H1 (cell line): ENCODE measurements around the gene CIAO3. TPM values are rescaled to one million over a fixed set of nuclear protein-coding genes. Genes with fewer than 3 reads are reported as not detected.

Source experiments
- CTCF ChIA-PET: fragments of 300-600 bp; sonication (Branson Sonifier 250); formaldehyde crosslinking; loops from one replicate; lab custom pipeline; 2021; ENCODE audit not compliant: partially characterized antibody; lab: Charles Lee
- POLR2A ChIA-PET: fragments of 300-600 bp; sonication (Branson Sonifier 250); formaldehyde crosslinking; loops from one replicate; lab custom pipeline; 2021; ENCODE audit warnings: inconsistent platforms; ENCODE audit not compliant: partially characterized antibody; lab: Charles Lee
- DNase-seq, 2 experiments: peaks; one replicate each; pipeline versions ENCODE4 v3.0.0 to v3.0.0-alpha.2; 2010 to 2022; ENCODE audit warnings: low spot score in 2 of 2, low read depth in 1 of 2, mixed read lengths in 1 of 2
- FAIRE-seq: peaks from 2 replicates; lab custom pipeline; 2011; peaks lifted over from hg19 to GRCh38; lab: Jason Lieb, UNC
- H2AFZ ChIP-seq: 2 replicates; pipeline ENCODE4 v1.8.1; 2012; ENCODE audit warnings: low read length, inconsistent platforms
- H2AK5ac ChIP-seq: 2 replicates; pipeline ENCODE4 v1.6.1; 2013; ENCODE audit warnings: low read depth, low read length
- H2BK120ac ChIP-seq: replicated peaks from 2 replicates; pipeline ENCODE3; 2013; ENCODE audit warnings: low read depth, low read length, inconsistent platforms
- H2BK12ac ChIP-seq: 2 replicates; pipeline ENCODE4 v1.6.1; 2013; ENCODE audit warnings: low read depth, low read length
- H2BK15ac ChIP-seq: 2 replicates; pipeline ENCODE4 v1.6.1; 2013; ENCODE audit warnings: low read length
- H2BK20ac ChIP-seq: 2 replicates; pipeline ENCODE4 v1.6.1; 2013; ENCODE audit warnings: low read length
- H2BK5ac ChIP-seq: 2 replicates; pipeline ENCODE4 v1.6.1; 2013; ENCODE audit warnings: low read depth, low read length
- H3K14ac ChIP-seq: 2 replicates; pipeline ENCODE4 v1.6.1; 2013; ENCODE audit warnings: inconsistent platforms; ENCODE audit not compliant: insufficient read length
- H3K18ac ChIP-seq: 2 replicates; pipeline ENCODE4 v1.6.1; 2013; ENCODE audit warnings: low read length; ENCODE audit errors: extremely low read depth
- H3K23ac ChIP-seq: 2 replicates; pipeline ENCODE4 v1.6.1; 2013; ENCODE audit warnings: inconsistent platforms; ENCODE audit not compliant: insufficient read length
- H3K23me2 ChIP-seq: 2 replicates; pipeline ENCODE4 v1.6.1; 2013; ENCODE audit warnings: low read depth, low read length
- H3K27ac ChIP-seq: 2 replicates; pipeline ENCODE4 v1.6.1; 2011; ENCODE audit warnings: low read depth, low read length, inconsistent platforms
- H3K27me3 ChIP-seq, 4 experiments: replicated peaks in 1 of 4; 1 replicate in 1 of 4; 2 replicates in 3 of 4; pipeline versions ENCODE4 v1.6.1 to v1.8.1; 2011 to 2013; ENCODE audit warnings: low read length in 3 of 4, mild to moderate bottlenecking in 3 of 4, inconsistent platforms in 2 of 4, mixed read lengths in 2 of 4, moderate library complexity in 1 of 4; ENCODE audit not compliant: control insufficient read depth in 3 of 4, insufficient read depth in 3 of 4; ENCODE audit errors: extremely low read depth in 1 of 4
- H3K36me3 ChIP-seq, 4 experiments: 2 replicates each; pipeline versions ENCODE4 v1.6.1 to v1.8.1; 2011 to 2013; ENCODE audit warnings: mild to moderate bottlenecking in 4 of 4, low read length in 3 of 4, moderate library complexity in 2 of 4, control low read depth in 1 of 4, inconsistent platforms in 1 of 4; ENCODE audit not compliant: insufficient read depth in 4 of 4, control insufficient read depth in 2 of 4
- H3K4ac ChIP-seq: replicated peaks from 2 replicates; pipeline ENCODE3; 2013; ENCODE audit warnings: low read length, low read depth, mixed read lengths, inconsistent platforms; ENCODE audit not compliant: insufficient read length
- H3K4me1 ChIP-seq, 4 experiments: replicated peaks in 1 of 4; 1 replicate in 1 of 4; 2 replicates in 3 of 4; pipeline versions ENCODE4 v1.6.1 to v1.8.1; 2011 to 2013; ENCODE audit warnings: low read length in 3 of 4, inconsistent platforms in 2 of 4, mixed read lengths in 1 of 4; ENCODE audit not compliant: insufficient read depth in 4 of 4, control insufficient read depth in 3 of 4
- H3K4me2 ChIP-seq, 2 experiments: 2 replicates each; pipeline versions ENCODE4 v1.6.1 to v1.8.1; 2011 to 2013; ENCODE audit warnings: low read depth in 2 of 2, low read length in 2 of 2, control low read depth in 1 of 2, inconsistent platforms in 1 of 2, mild to moderate bottlenecking in 1 of 2; ENCODE audit not compliant: insufficient read depth in 1 of 2
- H3K4me3 ChIP-seq, 4 experiments: fragments of 200-600, 300-600 bp in 1 of 4; sonication (generic), shearing (Covaris generic), sonication (Bioruptor Twin) in 1 of 4; 2 replicates each; pipeline versions ENCODE4 v1.5.1 to v1.8.1; 2011 to 2016; ENCODE audit warnings: low read length in 4 of 4, low read depth in 3 of 4, control low read depth in 2 of 4, inconsistent platforms in 2 of 4, mild to moderate bottlenecking in 2 of 4, mixed read lengths in 1 of 4, moderate library complexity in 1 of 4; ENCODE audit not compliant: insufficient read depth in 2 of 4; ENCODE audit errors: extremely low read depth in 1 of 4
- H3K56ac ChIP-seq: replicated peaks from 2 replicates; pipeline ENCODE3; 2013; ENCODE audit warnings: low read depth, mild to moderate bottlenecking, mixed read lengths, low read length, inconsistent platforms; ENCODE audit not compliant: insufficient read length
- H3K79me1 ChIP-seq: 2 replicates; pipeline ENCODE4 v1.6.1; 2013; ENCODE audit warnings: low read depth, low read length, control low read depth
- H3K79me2 ChIP-seq, 2 experiments: 2 replicates each; pipeline versions ENCODE4 v1.6.1 to v1.8.1; 2012 to 2013; ENCODE audit warnings: low read length in 2 of 2, mild to moderate bottlenecking in 2 of 2, inconsistent platforms in 1 of 2; ENCODE audit not compliant: insufficient read depth in 2 of 2, control insufficient read depth in 1 of 2
- H3K9ac ChIP-seq, 4 experiments: replicated peaks in 1 of 4; 1 replicate in 1 of 4; 2 replicates in 3 of 4; pipeline versions ENCODE4 v1.6.1 to v1.8.1; 2011 to 2013; ENCODE audit warnings: low read depth in 3 of 4, low read length in 3 of 4, control low read depth in 2 of 4, mild to moderate bottlenecking in 2 of 4, moderate library complexity in 2 of 4, inconsistent platforms in 1 of 4; ENCODE audit errors: extremely low read depth in 1 of 4
- H3K9me3 ChIP-seq, 2 experiments: 2 replicates each; pipeline versions ENCODE4 v1.6.1 to v1.8.1; 2012 to 2013; ENCODE audit warnings: mild to moderate bottlenecking in 2 of 2, moderate library complexity in 2 of 2, control low read depth in 1 of 2, inconsistent platforms in 1 of 2, low read depth in 1 of 2, low read length in 1 of 2, mixed read lengths in 1 of 2; ENCODE audit not compliant: insufficient read depth in 2 of 2
- H4K20me1 ChIP-seq, 2 experiments: replicated peaks in 1 of 2; 2 replicates each; pipeline versions ENCODE3 to v1.8.1; 2011 to 2013; ENCODE audit warnings: inconsistent platforms in 2 of 2, low read length in 2 of 2, mild to moderate bottlenecking in 1 of 2; ENCODE audit not compliant: insufficient read depth in 2 of 2, control insufficient read depth in 1 of 2
- H4K5ac ChIP-seq: 2 replicates; pipeline ENCODE4 v1.6.1; 2013; ENCODE audit warnings: low read length, low read depth, mixed read lengths, inconsistent platforms; ENCODE audit not compliant: insufficient read length
- H4K8ac ChIP-seq: 2 replicates; pipeline ENCODE4 v1.8.0; 2013; ENCODE audit warnings: mild to moderate bottlenecking, moderate library complexity, low read length, inconsistent platforms; ENCODE audit not compliant: insufficient read depth; ENCODE audit errors: extremely low read depth
- H4K91ac ChIP-seq: replicated peaks from 2 replicates; pipeline ENCODE3; 2013; ENCODE audit warnings: low read length, mixed read lengths, inconsistent platforms; ENCODE audit not compliant: insufficient read length
- HDAC6 ChIP-seq: IDR thresholded peaks from one replicate; pipeline ENCODE4 v1.7.1; 2012; ENCODE audit warnings: low read depth, mild to moderate bottlenecking, inconsistent platforms, low read length, moderate library complexity
- JUN ChIP-seq: IDR thresholded peaks from 2 replicates; pipeline ENCODE4 v1.6.1; 2011; ENCODE audit warnings: low read depth, mild to moderate bottlenecking, improper control_type of control experiment, low read length
- KDM1A ChIP-seq: fragments of 200-600, 300-600 bp; sonication (generic); IDR thresholded peaks from 2 replicates; pipeline ENCODE4 v1.7.1; 2016; ENCODE audit warnings: mild to moderate bottlenecking, low read length, borderline replicate concordance
- NANOG ChIP-seq: IDR thresholded peaks from 2 replicates; pipeline ENCODE4 v1.6.1; 2011; ENCODE audit warnings: low read length, low read depth, mild to moderate bottlenecking, inconsistent platforms; ENCODE audit not compliant: insufficient read depth, poor library complexity, severe bottlenecking
- NRF1 ChIP-seq: IDR thresholded peaks from 2 replicates; pipeline ENCODE4 v1.6.1; 2011; ENCODE audit warnings: mild to moderate bottlenecking, low read depth, low read length, improper control_type of control experiment
- SIN3A ChIP-seq, 2 experiments: IDR thresholded peaks in 1 of 2; conservative IDR thresholded peaks in 1 of 2; 2 replicates each; pipeline ENCODE4 v1.6.1; 2011 to 2012; ENCODE audit warnings: low read length in 2 of 2, improper control_type of control experiment in 1 of 2, low read depth in 1 of 2, mild to moderate bottlenecking in 1 of 2
- SIX5 ChIP-seq: IDR thresholded peaks from 2 replicates; pipeline ENCODE4 v1.6.1; 2011; ENCODE audit warnings: mild to moderate bottlenecking, low read depth, low read length
- WGBS, 2 experiments: shearing (Covaris generic) in 1 of 2; methylation state at CpG; one replicate each; pipeline versions ENCODE4 v1.1.6 to v1.1.7; 2013 to 2015; ENCODE audit warnings: low lambda C conversion rate in 2 of 2, mixed read lengths in 2 of 2, inconsistent platforms in 1 of 2, low coverage in 1 of 2, missing lambda C conversion rate in 1 of 2; ENCODE audit not compliant: insufficient replicate concordance in 2 of 2, insufficient coverage in 1 of 2, insufficient read length in 1 of 2; ENCODE audit errors: extremely low coverage in 1 of 2, missing lambda C conversion rate in 1 of 2; 5-methylcytosine and 5-hydroxymethylcytosine counted together
- polyA plus RNA-seq, 7 experiments: library from polyadenylated mRNA; depleted of rRNA in 3 of 7; stranded (reverse) in 5 of 7; unstranded in 2 of 7; fragments of >200 nt in 5 of 7; fragments of 200-250 nt in 2 of 7; gene quantifications; 1 replicate in 5 of 7; 2 replicates in 1 of 7; 4 replicates in 1 of 7; pipeline versions ENCODE4 v1.2.1 to v1.2.3, GENCODE V29; 2011 to 2013; ENCODE audit warnings: missing spikeins in 2 of 7, mixed read lengths in 2 of 7
- total RNA-seq: library from RNA; stranded (reverse); fragmentation: NEBNext Ultra II Directional; extraction: Animal tissue kit (Norgen Biotek cat#: 25700); gene quantifications from 2 replicates; pipeline ENCODE4 v1.2.1, GENCODE V29; 2021
- TF ChIP-seq, protein P1 (sequence below): IDR thresholded peaks from 2 replicates; pipeline ENCODE4 v1.6.1; 2012; ENCODE audit warnings: inconsistent platforms
- TF ChIP-seq, protein P2 (sequence below), 3 experiments: IDR thresholded peaks; 1 replicate in 2 of 3; 2 replicates in 1 of 3; pipeline versions ENCODE4 v1.5.1 to v1.6.1; 2011; ENCODE audit warnings: low read length in 3 of 3, mild to moderate bottlenecking in 3 of 3, inconsistent platforms in 2 of 3, low read depth in 1 of 3, moderate library complexity in 1 of 3; ENCODE audit not compliant: insufficient read depth in 1 of 3; ENCODE audit errors: control extremely low read depth in 1 of 3

CIAO3 gene
- total and polyA plus RNA-seq, 2 of the 8 experiments (the other 6 are each of a cell fraction or from before 2014, with no cell fraction given), result 20.0 to 20.4 TPM

DNA sequence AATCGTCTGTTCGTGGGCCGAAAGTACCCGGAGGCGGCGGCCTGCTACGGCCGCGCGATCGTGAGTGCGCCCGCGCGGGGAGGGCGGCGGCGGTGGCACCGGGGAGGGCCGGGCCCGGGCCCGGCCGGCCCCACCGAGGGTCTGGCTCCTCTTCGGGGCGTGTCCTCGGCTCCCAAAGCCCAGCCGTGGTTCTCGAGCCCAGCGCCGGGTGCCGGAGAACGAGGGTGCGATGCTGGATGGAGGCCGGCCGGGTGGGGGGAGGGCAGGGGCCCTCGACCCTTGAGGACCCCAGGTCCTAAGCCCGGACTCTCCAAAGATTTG, 60.2 kb downstream of the CIAO3 start:
- Histone ChIP-seq H3K4me2 (peak overlapping the region; percentile 74), H4K20me1 (peaks cover 4 to 29% of the 10 kb centered on the region in 2 experiments), H3K79me2 (peaks cover 0 to 12% of the 10 kb centered on the region in 2 experiments; a peak in 1 of 4 replicates), H3K18ac (no peak overlapping the region), H2BK120ac (no peak overlapping the region), H3K23me2 (peaks cover 13% of the 10 kb centered on the region; the same call in 1 of the 2 replicates), H2BK15ac (no peak overlapping the region), H3K9ac (peak overlapping the region; percentile 13 to 72 (median 64); a peak in 5 of 7 replicates), H3K14ac (no peak overlapping the region), H3K27ac (peak overlapping the region; percentile 72), H3K36me3 (peaks cover 4 to 21% (median 13%) of the 10 kb centered on the region in 4 experiments; a peak in 7 of 8 replicates), H2BK12ac (no peak overlapping the region), H4K8ac (no peak overlapping the region), H4K5ac (peak overlapping the region; percentile 43), H3K23ac (no peak overlapping the region), H3K27me3 (peaks cover 0 to 2% (median 0%) of the 10 kb centered on the region in 4 experiments; a peak in 2 of 7 replicates), H3K4me3 (peak overlapping the region; percentile 72 to 89 (median 80)), H2AK5ac (no peak overlapping the region), H3K9me3 (no peaks in the 10 kb centered on the region), H3K79me1 (peaks cover 6% of the 10 kb centered on the region; the same call in 1 of the 2 replicates), H2AFZ (no peak overlapping the region), H4K91ac (no peak overlapping the region), H2BK20ac (no peak overlapping the region), H3K56ac (no peak overlapping the region), H2BK5ac (0 out of 2 replicates have a peak overlapping the region, but pooled peaks have one; percentile 49), H3K4ac (no peak overlapping the region), H3K4me1 (peaks cover 0 to 31% (median 24%) of the 10 kb centered on the region in 4 experiments; a peak in 6 of 7 replicates)
- ChIA-PET POLR2A (interaction anchor here (0.6 to 13.3 kb wide), 16 partner anchors 9 to 298 kb away, joined by 3 to 214 read pairs (median 8); partner anchors contain the start of genes ANTKMT, CCDC78, HAGHL and PGAP6), CTCF (interaction anchor here (0.9 to 1.8 kb wide), 3 partner anchors 10 to 32 kb away, joined by 3 to 5 read pairs (median 4); partner anchors contain the start of gene WDR24)
- DNase-seq (no peak), FAIRE-seq (no peak)
- 0% methylated on average over 25 of the region's 38 CpGs; no CpG with 5 or more reads in 1 of the 2 experiments for WGBS, 2 experiments
- TF ChIP-seq HDAC6 (no peak), KDM1A (no peak), SIN3A (conservative IDR thresholded peaks at IDR 0.05 in 1 of 2, IDR thresholded peaks at IDR 0.05 in 1 of 2; ENCODE audit: low read depth in 1 of 2, low read length in 2 of 2) (0 out of 4 replicates have a peak, but pooled peaks of 1 of the 2 experiments have one; percentile 3), SIX5 (no peak), NRF1 (no peak), JUN (no peak), NANOG (no peak)
- TF ChIP-seq, protein P1, sequence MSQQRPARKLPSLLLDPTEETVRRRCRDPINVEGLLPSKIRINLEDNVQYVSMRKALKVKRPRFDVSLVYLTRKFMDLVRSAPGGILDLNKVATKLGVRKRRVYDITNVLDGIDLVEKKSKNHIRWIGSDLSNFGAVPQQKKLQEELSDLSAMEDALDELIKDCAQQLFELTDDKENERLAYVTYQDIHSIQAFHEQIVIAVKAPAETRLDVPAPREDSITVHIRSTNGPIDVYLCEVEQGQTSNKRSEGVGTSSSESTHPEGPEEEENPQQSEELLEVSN, result no peak
- TF ChIP-seq, protein P2, sequence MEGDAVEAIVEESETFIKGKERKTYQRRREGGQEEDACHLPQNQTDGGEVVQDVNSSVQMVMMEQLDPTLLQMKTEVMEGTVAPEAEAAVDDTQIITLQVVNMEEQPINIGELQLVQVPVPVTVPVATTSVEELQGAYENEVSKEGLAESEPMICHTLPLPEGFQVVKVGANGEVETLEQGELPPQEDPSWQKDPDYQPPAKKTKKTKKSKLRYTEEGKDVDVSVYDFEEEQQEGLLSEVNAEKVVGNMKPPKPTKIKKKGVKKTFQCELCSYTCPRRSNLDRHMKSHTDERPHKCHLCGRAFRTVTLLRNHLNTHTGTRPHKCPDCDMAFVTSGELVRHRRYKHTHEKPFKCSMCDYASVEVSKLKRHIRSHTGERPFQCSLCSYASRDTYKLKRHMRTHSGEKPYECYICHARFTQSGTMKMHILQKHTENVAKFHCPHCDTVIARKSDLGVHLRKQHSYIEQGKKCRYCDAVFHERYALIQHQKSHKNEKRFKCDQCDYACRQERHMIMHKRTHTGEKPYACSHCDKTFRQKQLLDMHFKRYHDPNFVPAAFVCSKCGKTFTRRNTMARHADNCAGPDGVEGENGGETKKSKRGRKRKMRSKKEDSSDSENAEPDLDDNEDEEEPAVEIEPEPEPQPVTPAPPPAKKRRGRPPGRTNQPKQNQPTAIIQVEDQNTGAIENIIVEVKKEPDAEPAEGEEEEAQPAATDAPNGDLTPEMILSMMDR (IDR thresholded peaks at IDR 0.05; ENCODE audit: control extremely low read depth in 1 of 3, insufficient read depth in 1 of 3, low read depth in 1 of 3, low read length in 3 of 3), result no peak
